Measurements from ENCODE around the gene AK9. TPM values are rescaled to one million over a fixed set of nuclear protein-coding genes. Genes with fewer than 3 reads are reported as not detected.
A peak's percentile ranks its signal among the peaks of the same experiment; 100 is the strongest.

AK9 gene
- total RNA-seq, 1 experiment from 2014 or later = 2.6 TPM

DNA sequence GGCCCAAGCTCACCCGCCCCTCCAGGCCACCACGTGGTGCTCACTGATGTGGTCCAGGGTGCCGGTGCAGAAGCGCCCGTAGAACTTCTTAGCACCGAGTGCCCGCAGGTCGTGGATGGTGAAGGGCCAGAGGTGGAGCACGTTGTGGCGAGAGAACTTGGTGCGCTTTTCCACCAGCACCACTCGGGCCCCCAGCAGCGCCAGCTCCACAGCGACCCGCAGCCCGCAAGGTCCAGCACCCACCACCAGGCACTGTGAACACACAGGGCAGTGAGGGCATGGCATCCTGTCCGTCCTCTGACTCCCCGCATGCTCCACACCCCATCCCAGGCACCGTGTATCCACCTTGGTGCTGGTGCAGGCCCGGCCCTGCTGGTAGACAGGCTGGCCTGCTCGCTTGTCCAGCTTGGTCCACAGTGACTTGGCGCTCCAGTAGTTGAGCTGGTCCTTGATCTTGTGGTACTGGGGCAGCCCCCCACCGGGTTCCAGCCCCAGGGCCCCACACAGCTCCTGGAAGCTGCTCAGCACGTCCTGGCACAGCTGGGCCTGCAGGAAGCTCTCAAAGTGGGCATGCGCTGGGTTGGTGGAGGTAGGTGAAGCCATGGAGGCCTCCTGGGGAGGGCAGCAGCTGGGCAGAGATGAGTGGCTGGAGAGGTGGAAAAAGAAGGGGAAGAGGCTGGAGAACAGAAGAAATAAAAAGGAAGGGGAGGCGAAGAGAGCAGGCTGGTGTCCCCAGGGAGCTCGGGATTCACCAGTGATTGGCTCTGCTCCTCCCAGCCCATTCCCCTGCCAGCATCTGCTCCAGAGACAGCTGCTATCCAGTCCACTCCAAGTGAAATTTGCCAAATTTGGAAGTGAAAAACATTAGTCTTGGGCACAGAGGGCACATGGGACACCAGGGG is 237.2 kb downstream of the AK9 start:
- BruUV-seq (replicated peaks) = no TSS peak
- Histone ChIP-seq H3K4me1 (ENCODE audit: insufficient read depth, low read length, poor library complexity, severe bottlenecking) (peaks cover 26% of the 10 kb centered on the region), H3K4me3 (ENCODE audit: low read depth, low read length, poor library complexity, severe bottlenecking) (no peak overlapping the region), H3K9me3 (ENCODE audit: low read depth, low read length, poor library complexity, severe bottlenecking) (no peaks in the 10 kb centered on the region), H3K36me3 (ENCODE audit: insufficient read depth, low read length, poor library complexity, severe bottlenecking) (no peaks in the 10 kb centered on the region), H3K27ac (ENCODE audit: low read depth, low read length, poor library complexity, severe bottlenecking) (peak overlapping the region; percentile 37), H3K27me3 (replicated peaks; ENCODE audit: insufficient read depth, low read depth, low read length, poor library complexity) (no peaks in the 10 kb centered on the region)
- TF ChIP-seq EZH2 (IDR thresholded peaks at IDR 0.05; ENCODE audit: borderline replicate concordance, low read depth, low read length, poor library complexity, severe bottlenecking) = no peak
- TF ChIP-seq, protein P1, sequence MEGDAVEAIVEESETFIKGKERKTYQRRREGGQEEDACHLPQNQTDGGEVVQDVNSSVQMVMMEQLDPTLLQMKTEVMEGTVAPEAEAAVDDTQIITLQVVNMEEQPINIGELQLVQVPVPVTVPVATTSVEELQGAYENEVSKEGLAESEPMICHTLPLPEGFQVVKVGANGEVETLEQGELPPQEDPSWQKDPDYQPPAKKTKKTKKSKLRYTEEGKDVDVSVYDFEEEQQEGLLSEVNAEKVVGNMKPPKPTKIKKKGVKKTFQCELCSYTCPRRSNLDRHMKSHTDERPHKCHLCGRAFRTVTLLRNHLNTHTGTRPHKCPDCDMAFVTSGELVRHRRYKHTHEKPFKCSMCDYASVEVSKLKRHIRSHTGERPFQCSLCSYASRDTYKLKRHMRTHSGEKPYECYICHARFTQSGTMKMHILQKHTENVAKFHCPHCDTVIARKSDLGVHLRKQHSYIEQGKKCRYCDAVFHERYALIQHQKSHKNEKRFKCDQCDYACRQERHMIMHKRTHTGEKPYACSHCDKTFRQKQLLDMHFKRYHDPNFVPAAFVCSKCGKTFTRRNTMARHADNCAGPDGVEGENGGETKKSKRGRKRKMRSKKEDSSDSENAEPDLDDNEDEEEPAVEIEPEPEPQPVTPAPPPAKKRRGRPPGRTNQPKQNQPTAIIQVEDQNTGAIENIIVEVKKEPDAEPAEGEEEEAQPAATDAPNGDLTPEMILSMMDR (conservative IDR thresholded peaks at IDR 0.05; ENCODE audit: low read depth, low read length) = no peak
- POLR2A ChIA-PET (ENCODE audit: low non-redundant PET) = interaction anchor here (0.6 kb wide), 1 partner anchor 896 kb away, joined by 3 read pairs; no protein-coding TSS in a partner anchor
- CTCF ChIA-PET = no interaction called here
- intact Hi-C loops (cut with micrococcal nuclease; ENCODE audit: unreplicated experiment) = no loop called here
- peak; percentile 55 for DNase-seq (ENCODE audit: low spot score)

DNA sequence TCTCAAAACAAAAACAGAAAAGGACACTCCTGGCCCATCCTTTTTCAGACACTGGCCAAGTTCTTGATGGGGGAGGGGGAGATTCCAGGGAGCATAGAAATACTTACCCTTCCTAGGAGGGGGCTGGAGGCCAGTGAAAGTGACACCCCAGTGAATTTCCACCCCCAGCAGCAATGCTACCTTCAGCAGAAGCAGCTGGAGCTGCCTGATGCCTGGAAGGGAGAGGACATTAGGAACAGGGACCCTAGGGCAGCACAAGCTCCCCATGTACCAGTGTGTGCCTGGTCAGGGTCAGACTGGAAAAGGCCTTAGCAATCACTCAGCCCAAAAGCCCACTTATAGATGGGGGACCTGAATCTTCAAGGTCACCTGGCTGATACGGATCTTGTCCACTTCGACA is 237.8 kb downstream of the AK9 start:
- CTCF ChIA-PET = no interaction called here
- Histone ChIP-seq H3K4me1 (ENCODE audit: insufficient read depth, low read length, poor library complexity, severe bottlenecking) (peaks cover 26% of the 10 kb centered on the region), H3K27ac (ENCODE audit: low read depth, low read length, poor library complexity, severe bottlenecking) (no peak overlapping the region), H3K4me3 (ENCODE audit: low read depth, low read length, poor library complexity, severe bottlenecking) (no peak overlapping the region), H3K27me3 (replicated peaks; ENCODE audit: insufficient read depth, low read depth, low read length, poor library complexity) (no peaks in the 10 kb centered on the region), H3K36me3 (ENCODE audit: insufficient read depth, low read length, poor library complexity, severe bottlenecking) (no peaks in the 10 kb centered on the region), H3K9me3 (ENCODE audit: low read depth, low read length, poor library complexity, severe bottlenecking) (no peaks in the 10 kb centered on the region)
- POLR2A ChIA-PET (ENCODE audit: low non-redundant PET) = no interaction called here
- intact Hi-C loops (cut with micrococcal nuclease; ENCODE audit: unreplicated experiment) = no loop called here
- no peak for DNase-seq (ENCODE audit: low spot score)
- no TSS peak for BruUV-seq (replicated peaks)
- TF ChIP-seq EZH2 (IDR thresholded peaks at IDR 0.05; ENCODE audit: borderline replicate concordance, low read depth, low read length, poor library complexity, severe bottlenecking) = no peak

DNA sequence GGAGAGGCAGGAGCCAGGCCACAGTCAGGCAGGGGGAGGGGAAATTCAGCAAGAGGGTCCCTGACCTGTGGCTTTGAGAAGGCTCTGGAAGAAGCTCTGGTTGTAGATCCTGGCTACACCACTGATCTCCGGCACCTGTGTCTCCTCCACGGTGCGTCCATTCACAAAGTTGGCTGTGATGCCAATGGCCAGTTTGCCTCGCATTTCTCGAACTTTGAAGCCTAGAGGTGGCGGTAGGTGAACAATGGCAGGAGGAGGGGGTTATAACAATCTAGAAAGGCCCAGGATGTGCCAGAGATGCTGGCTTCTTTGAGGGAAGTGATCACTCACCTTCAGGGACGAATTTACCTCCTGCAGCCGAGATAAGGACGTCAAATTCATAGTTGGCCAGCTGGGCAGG is 238.8 kb downstream of the AK9 start:
- no TSS peak for BruUV-seq (replicated peaks)
- no peaks in the 10 kb centered on the region for H3K9me3 ChIP-seq (ENCODE audit: low read depth, low read length, poor library complexity, severe bottlenecking)
- DNase-seq (ENCODE audit: low spot score) = no peak
- no peaks in the 10 kb centered on the region for H3K27me3 ChIP-seq (replicated peaks; ENCODE audit: insufficient read depth, low read depth, low read length, poor library complexity)
- CTCF ChIA-PET = no interaction called here
- H3K4me1 ChIP-seq (ENCODE audit: insufficient read depth, low read length, poor library complexity, severe bottlenecking) = peaks cover 19% of the 10 kb centered on the region
- POLR2A ChIA-PET (ENCODE audit: low non-redundant PET) = no interaction called here
- no peaks in the 10 kb centered on the region for H3K36me3 ChIP-seq (ENCODE audit: insufficient read depth, low read length, poor library complexity, severe bottlenecking)
- no peak for TF ChIP-seq EZH2 (IDR thresholded peaks at IDR 0.05; ENCODE audit: borderline replicate concordance, low read depth, low read length, poor library complexity, severe bottlenecking)
- TF ChIP-seq, protein P1 (conservative IDR thresholded peaks at IDR 0.05; ENCODE audit: low read depth, low read length) = no peak
- intact Hi-C loops (cut with micrococcal nuclease; ENCODE audit: unreplicated experiment) = no loop called here
- no peak overlapping the region for H3K27ac ChIP-seq (ENCODE audit: low read depth, low read length, poor library complexity, severe bottlenecking)
- no peak overlapping the region for H3K4me3 ChIP-seq (ENCODE audit: low read depth, low read length, poor library complexity, severe bottlenecking)

Measured in A673 (cell line).